ENCODE data around the gene TECPR2. TPM values are rescaled to one million over a fixed set of nuclear protein-coding genes. Genes with fewer than 3 reads are reported as not detected.

The TECPR2 gene
- total RNA-seq, 1 donor from 2014 or later: 19.9 TPM

DNA sequence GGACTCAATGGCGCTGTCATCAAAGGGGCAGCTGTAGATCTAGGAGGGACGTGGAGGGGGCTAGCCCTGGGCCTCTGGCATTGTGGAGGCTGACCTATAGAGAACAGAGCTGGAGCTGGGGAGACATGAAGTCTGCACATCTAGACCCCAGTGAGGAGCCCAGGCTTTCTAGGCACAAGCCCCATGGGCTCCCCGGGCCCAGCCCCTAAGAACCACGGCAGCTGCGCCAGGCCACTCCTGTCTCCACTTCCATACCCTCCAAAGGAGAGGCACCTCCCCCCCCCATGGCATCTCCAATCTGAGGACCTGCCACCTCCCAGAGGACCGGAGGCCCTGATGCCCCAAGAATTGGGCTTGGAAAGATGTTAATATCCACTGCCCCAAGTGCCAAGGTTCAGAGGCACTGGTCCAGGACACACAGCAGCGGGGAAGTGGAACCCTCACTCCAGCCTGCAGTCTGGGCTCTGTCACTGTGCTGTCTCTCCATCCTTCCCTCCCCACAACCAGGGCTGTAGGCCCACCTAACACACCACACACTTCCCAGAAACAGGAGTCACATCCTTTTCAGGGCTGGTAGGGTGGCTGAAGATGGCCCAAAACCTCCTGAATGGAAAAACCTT, 142.4 kb downstream of the TECPR2 start:
- Mint-ChIP-seq H3K27me3 (ENCODE audit: low read depth, unreplicated experiment) (peaks cover 4% of the 10 kb centered on the region), H3K36me3 (ENCODE audit: low read depth, unreplicated experiment) (peaks cover 10% of the 10 kb centered on the region), H3K4me1 (ENCODE audit: low read depth, unreplicated experiment) (peaks cover 3% of the 10 kb centered on the region), H3K4me3 (ENCODE audit: unreplicated experiment) (no peak overlapping the region), H3K27ac (ENCODE audit: unreplicated experiment) (no peak overlapping the region), H3K9me3 (ENCODE audit: unreplicated experiment) (no peaks in the 10 kb centered on the region)
- Histone ChIP-seq H3K27ac (ENCODE audit: low read depth, low read length) (no peak overlapping the region), H3K79me2 (ENCODE audit: insufficient read depth, low read length) (peaks cover 6% of the 10 kb centered on the region), H3K9me3 (ENCODE audit: insufficient read depth, low read depth, low read length) (no peaks in the 10 kb centered on the region), H3K36me3 (ENCODE audit: insufficient read depth, low read length) (no peaks in the 10 kb centered on the region), H3K9ac (ENCODE audit: low read length) (no peak overlapping the region), H4K20me1 (ENCODE audit: insufficient read depth, low read length) (no peaks in the 10 kb centered on the region), H3K4me3 (ENCODE audit: insufficient read depth, low read depth, low read length) (no peak overlapping the region), H2AFZ (ENCODE audit: low read depth, low read length) (no peak overlapping the region), H3K4me2 (ENCODE audit: low read length) (no peak overlapping the region), H3K4me1 (ENCODE audit: insufficient read depth, low read length) (peaks cover 7% of the 10 kb centered on the region), H3K27me3 (ENCODE audit: insufficient read depth, low read length) (no peaks in the 10 kb centered on the region)
- no peak for DNase-seq (ENCODE audit: low read depth)
- TF ChIP-seq, protein P1, sequence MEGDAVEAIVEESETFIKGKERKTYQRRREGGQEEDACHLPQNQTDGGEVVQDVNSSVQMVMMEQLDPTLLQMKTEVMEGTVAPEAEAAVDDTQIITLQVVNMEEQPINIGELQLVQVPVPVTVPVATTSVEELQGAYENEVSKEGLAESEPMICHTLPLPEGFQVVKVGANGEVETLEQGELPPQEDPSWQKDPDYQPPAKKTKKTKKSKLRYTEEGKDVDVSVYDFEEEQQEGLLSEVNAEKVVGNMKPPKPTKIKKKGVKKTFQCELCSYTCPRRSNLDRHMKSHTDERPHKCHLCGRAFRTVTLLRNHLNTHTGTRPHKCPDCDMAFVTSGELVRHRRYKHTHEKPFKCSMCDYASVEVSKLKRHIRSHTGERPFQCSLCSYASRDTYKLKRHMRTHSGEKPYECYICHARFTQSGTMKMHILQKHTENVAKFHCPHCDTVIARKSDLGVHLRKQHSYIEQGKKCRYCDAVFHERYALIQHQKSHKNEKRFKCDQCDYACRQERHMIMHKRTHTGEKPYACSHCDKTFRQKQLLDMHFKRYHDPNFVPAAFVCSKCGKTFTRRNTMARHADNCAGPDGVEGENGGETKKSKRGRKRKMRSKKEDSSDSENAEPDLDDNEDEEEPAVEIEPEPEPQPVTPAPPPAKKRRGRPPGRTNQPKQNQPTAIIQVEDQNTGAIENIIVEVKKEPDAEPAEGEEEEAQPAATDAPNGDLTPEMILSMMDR (IDR thresholded peaks at IDR 0.05; ENCODE audit: insufficient read depth, low read depth, low read length): no peak
- no peak for TF ChIP-seq EZH2 (IDR thresholded peaks at IDR 0.05; ENCODE audit: insufficient read depth, low read length)
- FAIRE-seq: no peak

DNA sequence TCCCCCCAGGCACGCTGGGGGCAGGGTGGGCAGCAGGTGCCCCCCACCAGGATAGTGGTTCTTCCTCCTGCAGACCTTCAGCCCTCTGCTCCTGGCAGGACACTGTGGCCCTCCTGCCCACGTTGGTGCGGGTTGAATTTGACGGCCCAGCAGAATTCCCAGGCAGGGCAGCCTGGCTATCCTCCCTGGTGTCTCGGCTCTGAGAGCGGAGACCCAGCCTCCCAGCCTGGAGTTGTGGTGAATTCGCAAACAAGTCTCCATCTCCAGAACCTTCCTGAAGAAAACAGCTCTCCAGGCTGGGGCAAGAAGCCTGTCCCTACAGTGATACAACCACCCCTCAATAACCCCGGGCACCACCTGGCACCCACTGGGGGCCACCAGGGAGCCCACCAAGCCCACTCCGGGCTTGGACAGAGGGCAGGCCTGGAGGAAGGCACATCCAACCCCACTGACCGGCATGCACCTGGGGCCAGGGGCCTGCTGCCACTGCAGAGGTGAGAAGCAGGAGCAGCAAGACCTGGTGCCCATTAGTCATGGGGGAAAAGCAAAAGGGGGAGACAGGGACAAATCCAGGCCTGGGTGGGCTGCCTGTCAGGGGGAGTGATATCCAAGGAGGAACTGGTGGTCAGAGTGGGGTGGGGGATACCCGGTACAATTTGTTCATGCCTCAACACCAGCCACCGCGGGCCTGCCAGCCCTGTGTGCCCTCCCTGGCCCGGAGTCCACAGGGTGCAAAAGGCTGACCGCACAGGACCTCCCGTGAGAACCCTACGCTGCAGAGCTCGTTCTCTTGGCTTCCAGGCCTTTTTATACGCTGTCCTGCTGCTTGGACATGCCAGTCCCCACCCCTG, 143.3 kb downstream of the TECPR2 start:
- H3K9me3 Mint-ChIP-seq (ENCODE audit: unreplicated experiment): no peaks in the 10 kb centered on the region
- H3K27me3 Mint-ChIP-seq (ENCODE audit: low read depth, unreplicated experiment): peaks cover 4% of the 10 kb centered on the region
- Histone ChIP-seq H3K9me3 (ENCODE audit: insufficient read depth, low read depth, low read length) (no peaks in the 10 kb centered on the region), H2AFZ (ENCODE audit: low read depth, low read length) (no peak overlapping the region), H3K9ac (ENCODE audit: low read length) (no peak overlapping the region), H4K20me1 (ENCODE audit: insufficient read depth, low read length) (no peaks in the 10 kb centered on the region), H3K27ac (ENCODE audit: low read depth, low read length) (no peak overlapping the region), H3K4me3 (ENCODE audit: insufficient read depth, low read depth, low read length) (no peak overlapping the region), H3K27me3 (ENCODE audit: insufficient read depth, low read length) (no peaks in the 10 kb centered on the region), H3K4me2 (ENCODE audit: low read length) (no peak overlapping the region), H3K4me1 (ENCODE audit: insufficient read depth, low read length) (peaks cover 4% of the 10 kb centered on the region), H3K36me3 (ENCODE audit: insufficient read depth, low read length) (no peaks in the 10 kb centered on the region), H3K79me2 (ENCODE audit: insufficient read depth, low read length) (peaks cover 6% of the 10 kb centered on the region)
- no peaks in the 10 kb centered on the region for H3K4me1 Mint-ChIP-seq (ENCODE audit: low read depth, unreplicated experiment)
- H3K27ac Mint-ChIP-seq (ENCODE audit: unreplicated experiment): no peak overlapping the region
- FAIRE-seq (no peak), DNase-seq (ENCODE audit: low read depth) (no peak)
- peaks cover 6% of the 10 kb centered on the region for H3K36me3 Mint-ChIP-seq (ENCODE audit: low read depth, unreplicated experiment)
- H3K4me3 Mint-ChIP-seq (ENCODE audit: unreplicated experiment): no peak overlapping the region
- no peak for TF ChIP-seq EZH2 (IDR thresholded peaks at IDR 0.05; ENCODE audit: insufficient read depth, low read length)
- TF ChIP-seq, protein P1 (IDR thresholded peaks at IDR 0.05; ENCODE audit: insufficient read depth, low read depth, low read length): no peak

DNA sequence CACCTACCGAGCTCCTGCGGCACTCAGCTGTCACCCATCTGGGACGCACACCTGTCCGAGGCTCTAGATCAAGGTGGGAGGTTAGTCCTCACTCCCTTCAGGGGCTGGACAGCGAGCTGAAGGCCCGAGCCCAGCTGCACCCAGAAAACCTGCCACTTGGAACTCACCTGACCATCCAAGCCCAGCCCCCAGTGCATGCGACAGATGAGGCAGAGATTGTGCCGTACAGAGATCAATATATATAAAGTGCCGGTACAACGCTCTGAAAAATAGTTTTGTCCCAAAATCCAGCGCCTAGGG, 143.8 kb downstream of the TECPR2 start:
- peaks cover 6% of the 10 kb centered on the region for H3K36me3 Mint-ChIP-seq (ENCODE audit: low read depth, unreplicated experiment)
- no peaks in the 10 kb centered on the region for H4K20me1 ChIP-seq (ENCODE audit: insufficient read depth, low read length)
- no peak overlapping the region for H3K9ac ChIP-seq (ENCODE audit: low read length)
- no peaks in the 10 kb centered on the region for H3K4me1 Mint-ChIP-seq (ENCODE audit: low read depth, unreplicated experiment)
- no peak overlapping the region for H2AFZ ChIP-seq (ENCODE audit: low read depth, low read length)
- H3K9me3 ChIP-seq (ENCODE audit: insufficient read depth, low read depth, low read length): no peaks in the 10 kb centered on the region
- H3K27ac Mint-ChIP-seq (ENCODE audit: unreplicated experiment): no peak overlapping the region
- H3K4me2 ChIP-seq (ENCODE audit: low read length): no peak overlapping the region
- peaks cover 4% of the 10 kb centered on the region for H3K4me1 ChIP-seq (ENCODE audit: insufficient read depth, low read length)
- H3K27ac ChIP-seq (ENCODE audit: low read depth, low read length): no peak overlapping the region
- H3K4me3 Mint-ChIP-seq (ENCODE audit: unreplicated experiment): no peak overlapping the region
- peaks cover 6% of the 10 kb centered on the region for H3K79me2 ChIP-seq (ENCODE audit: insufficient read depth, low read length)
- TF ChIP-seq EZH2 (IDR thresholded peaks at IDR 0.05; ENCODE audit: insufficient read depth, low read length): no peak
- TF ChIP-seq, protein P1 (IDR thresholded peaks at IDR 0.05; ENCODE audit: insufficient read depth, low read depth, low read length): no peak
- H3K27me3 Mint-ChIP-seq (ENCODE audit: low read depth, unreplicated experiment): peaks cover 4% of the 10 kb centered on the region
- no peak overlapping the region for H3K4me3 ChIP-seq (ENCODE audit: insufficient read depth, low read depth, low read length)
- H3K9me3 Mint-ChIP-seq (ENCODE audit: unreplicated experiment): no peaks in the 10 kb centered on the region
- H3K27me3 ChIP-seq (ENCODE audit: insufficient read depth, low read length): no peaks in the 10 kb centered on the region
- FAIRE-seq (no peak), DNase-seq (ENCODE audit: low read depth) (no peak)
- H3K36me3 ChIP-seq (ENCODE audit: insufficient read depth, low read length): no peaks in the 10 kb centered on the region

All from astrocyte (in vitro differentiated cells and primary cell).